GM21447 (cell line): Measurements from ENCODE around the gene BCAP29.
"Not testable (repeated sequence)": the region's sequence is repeated elsewhere in the genome, so short reads cannot be mapped to it uniquely, and the experiment has no call there.

Experiments used
- ATAC-seq: cut with Tn5 transposase; IDR thresholded peaks from one replicate; pipeline ENCODE4 v1.9.1; 2021; ENCODE audit not compliant: unreplicated experiment

The BCAP29 gene

GRCh38 chr7:107615910-107616680 is 36.0 kb downstream of the BCAP29 start:
- no peak for ATAC-seq

GRCh38 chr7:107622429-107622828 is 42.4 kb downstream of the BCAP29 start:
- no peak for ATAC-seq

DNA sequence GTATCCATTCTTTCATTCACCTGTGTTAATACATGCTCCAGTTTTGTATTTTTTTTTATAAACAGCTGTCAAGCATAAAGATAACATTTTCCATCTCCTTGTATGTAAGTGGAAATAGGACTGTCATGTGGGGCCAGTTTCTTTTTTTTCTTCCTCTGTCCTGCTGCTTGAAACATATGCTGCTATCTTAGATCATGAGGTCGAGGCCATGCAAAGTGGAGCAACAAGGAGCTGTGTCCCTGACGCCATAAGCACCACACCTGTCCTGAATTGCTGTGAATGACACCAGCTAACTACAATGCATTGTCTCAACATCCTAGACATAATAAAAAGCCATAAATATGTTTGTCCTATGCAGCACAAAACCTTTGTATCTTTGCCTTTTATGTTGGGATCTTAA is 42.8 kb downstream of the BCAP29 start:
- no peak for ATAC-seq

DNA sequence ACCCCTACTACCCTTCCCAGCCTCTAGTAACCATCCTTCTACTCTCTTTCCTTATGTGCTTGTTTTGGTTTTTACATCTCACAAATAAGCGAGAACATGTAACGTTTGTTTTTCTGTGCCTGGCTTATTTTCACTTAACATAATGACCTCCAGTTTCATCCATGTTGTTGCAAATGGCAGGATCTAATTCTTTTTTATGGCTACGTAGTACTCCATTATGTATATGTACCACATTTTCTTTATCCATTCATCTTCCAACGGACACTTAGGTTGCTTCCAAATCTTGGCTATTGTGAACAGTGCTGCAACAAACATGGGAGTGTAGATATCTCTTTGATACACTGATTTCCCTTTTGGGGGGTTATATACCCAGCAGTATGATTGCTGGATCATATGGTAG is 47.0 kb downstream of the BCAP29 start:
- no peak for ATAC-seq

DNA sequence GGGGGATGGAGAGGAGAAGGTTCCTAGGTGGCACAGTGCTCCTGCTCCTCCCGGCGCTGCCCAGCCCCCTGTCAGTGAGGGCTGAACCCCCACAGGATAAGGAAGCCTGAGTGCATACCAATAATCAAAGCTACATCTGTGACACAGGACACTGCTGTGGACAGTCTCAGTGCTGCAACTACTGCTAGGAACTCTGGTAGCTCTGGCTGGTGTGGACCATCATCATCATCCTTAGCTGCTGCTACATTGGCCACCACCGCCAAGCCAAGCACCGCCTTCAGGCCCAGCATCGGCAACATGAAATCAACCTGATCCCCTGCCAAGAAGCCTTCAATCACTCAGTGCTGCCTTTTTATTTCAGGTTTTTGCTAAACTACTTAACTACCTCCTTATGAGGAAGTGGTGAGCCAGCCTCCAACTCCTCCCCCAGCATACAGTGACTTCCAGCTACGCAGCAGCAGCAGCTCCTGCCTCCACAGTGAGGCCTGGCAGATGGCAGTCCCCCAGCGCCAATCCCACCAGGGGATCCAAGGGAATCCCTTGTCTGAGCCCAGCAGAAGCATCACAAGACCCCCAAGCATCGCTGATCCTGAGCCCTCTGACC is 48.5 kb downstream of the BCAP29 start:
- no peak for ATAC-seq

DNA sequence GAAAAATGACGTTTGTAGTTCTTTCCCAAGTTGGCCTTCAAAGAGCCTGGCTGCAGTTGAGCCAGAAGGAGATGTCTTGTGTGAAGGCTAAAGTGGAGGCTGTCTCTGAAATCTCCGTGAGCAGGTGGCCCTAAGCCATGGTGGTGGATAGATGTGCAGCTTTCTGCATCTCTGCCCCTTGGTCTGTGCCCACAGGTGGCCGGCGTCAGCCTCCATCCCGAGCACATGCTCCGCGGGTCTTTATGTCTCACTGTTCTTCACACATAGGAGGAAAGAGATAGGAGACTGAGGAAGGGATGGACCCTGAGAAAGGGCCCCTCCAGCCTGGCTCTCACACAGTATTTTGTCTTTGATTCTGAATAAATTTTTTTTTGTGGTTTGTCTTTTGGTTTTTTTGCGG is 50.3 kb downstream of the BCAP29 start:
- ATAC-seq, result no peak

DNA sequence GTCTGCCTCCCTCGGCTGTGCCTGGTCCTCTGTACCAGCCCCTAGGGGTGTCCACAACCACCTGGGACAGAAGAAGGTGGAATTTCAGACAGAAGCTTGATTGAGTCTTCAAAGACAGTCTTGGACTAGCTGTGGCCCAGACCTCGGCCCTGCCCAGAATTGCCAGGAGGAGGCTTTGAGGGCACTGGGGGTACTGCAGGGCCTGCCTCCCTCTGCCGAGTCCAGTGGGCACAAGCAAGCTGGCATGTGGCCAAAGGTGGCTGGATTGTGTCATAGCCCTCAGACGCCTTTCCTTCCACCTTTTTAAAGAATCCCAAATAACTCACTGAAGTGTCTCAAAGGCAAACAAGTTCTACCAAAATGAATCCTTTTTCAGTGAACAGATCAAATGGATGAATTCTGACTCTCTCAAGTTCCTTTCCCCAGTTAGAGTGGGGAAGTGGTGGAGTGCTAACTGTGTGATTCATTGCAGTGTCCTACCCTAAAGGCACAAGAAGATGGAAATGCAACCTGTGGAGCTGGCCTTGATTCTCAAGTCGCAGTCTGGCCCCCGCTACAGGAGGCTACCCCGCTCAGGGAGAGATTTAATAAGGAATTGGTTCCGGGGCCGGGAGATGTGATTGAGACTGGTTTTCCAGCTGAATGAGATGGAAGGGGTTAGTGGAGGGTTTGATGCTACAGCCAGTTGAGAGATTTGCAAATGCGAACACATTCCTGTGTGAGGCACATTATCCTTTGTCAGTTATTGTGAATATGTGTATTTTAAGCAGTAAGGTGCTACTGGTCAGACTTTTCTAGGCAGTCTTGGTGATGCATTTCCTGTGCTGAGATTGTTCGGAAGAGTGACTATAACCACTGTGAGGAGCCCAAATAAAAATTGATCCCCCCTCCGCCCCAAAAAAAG is 51.8 kb downstream of the BCAP29 start:
- no peak for ATAC-seq

GRCh38 chr7:107632492-107632865 is 52.4 kb downstream of the BCAP29 start:
- ATAC-seq, result no peak

DNA sequence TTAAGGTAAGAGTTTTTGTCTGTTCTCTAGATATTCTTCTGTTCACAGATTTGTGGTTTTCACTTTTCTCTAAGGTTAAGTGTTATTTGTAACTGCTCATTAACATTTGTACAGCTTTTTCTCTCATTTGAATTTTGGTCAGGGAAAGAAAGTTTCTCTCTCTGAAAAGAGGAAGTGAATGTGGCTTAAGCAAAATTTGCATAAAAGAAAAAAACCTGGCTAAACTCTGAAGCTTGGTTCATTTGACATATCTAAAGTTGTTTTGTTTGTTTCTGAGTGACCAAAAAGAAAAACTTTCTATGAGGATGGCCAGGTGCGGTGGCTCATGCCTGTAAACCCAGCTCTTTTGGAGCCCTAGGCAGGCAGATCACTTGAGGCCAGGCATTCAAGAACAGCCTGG is 58.5 kb downstream of the BCAP29 start:
- peak; percentile 92 for ATAC-seq

DNA sequence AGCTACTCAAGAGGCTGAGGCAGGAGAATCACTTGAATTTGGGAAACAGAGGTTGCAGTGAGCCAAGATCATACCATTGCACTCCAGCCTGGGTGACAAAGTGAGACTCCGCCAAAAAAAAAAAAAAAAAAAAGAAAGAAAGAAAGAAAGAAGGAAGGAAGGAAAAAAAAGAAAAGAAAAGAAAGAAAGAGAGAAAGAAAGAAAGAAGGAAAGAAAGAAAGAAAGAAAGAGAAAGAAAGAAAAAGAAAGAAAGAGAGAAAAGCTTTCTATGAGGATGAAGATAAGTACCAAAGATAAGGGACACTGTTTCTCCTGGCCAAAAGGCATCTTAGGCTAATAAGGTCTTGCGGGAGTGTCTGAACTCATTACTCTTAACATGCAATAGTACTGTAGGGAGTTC is 59.0 kb downstream of the BCAP29 start:
- not testable (repeated sequence) for ATAC-seq

DNA sequence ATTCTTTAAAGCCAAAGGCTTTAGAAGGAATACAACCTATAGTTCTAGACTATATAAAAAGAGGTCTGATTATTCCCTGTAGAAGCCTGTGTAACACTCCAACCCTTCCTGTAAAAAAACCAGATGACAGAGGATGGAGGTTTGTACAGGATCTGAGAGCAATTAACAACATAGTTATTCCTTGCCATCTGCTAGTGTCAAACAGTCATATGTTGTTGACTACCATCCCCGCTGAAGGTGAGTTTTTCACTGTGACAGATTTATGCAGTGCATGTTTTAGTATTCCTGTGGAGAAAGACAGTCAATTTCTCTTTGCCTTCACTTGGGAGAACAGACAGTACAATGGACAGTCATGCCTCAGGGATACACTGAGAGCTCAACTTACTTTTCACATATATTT is 61.6 kb downstream of the BCAP29 start:
- ATAC-seq, result no peak

GRCh38 chr7:107642501-107642900 is 62.5 kb downstream of the BCAP29 start:
- no peak for ATAC-seq

DNA sequence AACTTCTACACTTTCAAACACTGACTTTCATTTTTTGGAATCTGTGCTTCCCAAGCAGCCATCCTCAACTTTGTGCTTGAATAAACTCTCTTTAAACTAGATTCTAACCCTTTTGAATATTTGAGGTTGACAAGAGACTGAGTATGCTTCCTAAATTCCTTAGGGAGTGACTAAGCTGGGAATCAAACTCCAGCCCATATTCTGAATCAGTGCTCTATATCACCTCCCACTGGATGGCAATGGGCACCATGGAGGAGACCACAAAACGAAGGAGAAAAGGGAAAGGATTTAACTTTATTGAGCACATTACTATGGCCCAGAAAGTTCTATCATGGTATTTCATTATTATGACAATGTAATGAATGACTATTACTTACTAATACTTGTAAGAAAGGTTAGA is 63.4 kb downstream of the BCAP29 start:
- ATAC-seq, result no peak

DNA sequence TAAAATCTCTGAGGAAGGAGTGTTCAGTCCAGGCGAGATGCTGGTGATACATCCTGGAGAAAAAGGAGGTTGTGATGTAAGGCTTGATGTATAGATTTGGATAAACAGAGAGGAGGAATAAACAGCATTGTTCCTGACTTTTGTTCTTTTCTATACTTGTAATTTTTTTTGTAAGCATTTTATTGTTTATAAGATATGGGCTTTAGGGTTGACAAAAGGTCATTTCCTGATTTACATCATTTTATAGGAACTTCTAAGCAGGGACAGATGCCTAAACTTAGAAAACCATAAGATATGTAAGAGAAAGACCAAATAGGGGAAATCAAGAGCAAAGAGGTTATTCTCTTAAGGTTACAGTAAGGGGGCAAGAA is 63.9 kb downstream of the BCAP29 start:
- ATAC-seq, result no peak

DNA sequence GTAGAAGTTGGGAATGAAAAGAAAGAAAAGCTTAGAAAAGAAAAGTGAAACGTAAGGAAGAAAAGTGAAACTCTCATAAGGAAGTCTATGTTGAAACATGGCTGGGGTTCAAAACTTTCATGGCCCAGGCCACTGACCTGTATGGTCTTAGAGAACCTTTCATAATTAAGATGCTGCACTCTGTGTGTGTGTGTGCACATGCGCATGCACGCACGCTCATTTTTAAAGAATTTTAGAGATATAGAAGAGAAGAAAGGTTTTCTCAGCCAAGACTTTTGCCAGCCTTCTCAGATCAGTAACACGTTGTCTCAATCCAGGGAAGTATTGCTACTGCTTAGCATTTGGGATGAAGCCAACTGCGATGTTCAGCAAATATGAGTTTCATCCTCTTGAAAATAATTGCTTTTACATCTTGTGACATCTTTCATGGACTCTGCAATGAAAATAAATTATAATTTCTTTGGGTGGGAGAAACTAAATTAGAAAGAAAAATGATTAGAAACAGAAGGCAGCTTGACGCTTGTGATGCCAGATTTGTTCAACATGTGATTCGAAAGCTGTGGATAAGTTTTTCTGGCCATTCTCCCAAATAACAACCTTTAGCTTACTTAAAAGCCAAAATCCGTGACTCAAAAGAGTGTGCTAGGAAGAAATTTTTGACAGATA is 64.4 kb downstream of the BCAP29 start:
- no peak for ATAC-seq

DNA sequence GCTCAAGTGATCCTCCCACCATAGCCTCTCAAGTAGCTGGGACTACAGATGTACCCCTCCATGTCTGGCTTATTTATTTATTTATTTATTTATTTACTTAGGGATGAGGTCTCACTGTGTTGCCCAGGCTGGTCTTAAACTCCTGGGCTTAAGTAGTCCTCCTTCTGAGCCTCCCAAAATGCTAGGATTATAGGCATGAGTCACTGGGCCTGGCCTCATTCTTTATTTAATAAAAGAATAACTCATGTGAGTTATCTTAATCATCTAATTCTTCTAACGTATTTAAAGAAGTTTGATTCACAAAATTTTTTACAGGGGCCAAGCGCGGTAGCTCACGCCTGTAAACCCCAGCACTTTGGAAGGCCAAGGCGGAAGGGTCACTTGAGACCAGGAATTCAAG is 72.6 kb downstream of the BCAP29 start:
- no peak for ATAC-seq

DNA sequence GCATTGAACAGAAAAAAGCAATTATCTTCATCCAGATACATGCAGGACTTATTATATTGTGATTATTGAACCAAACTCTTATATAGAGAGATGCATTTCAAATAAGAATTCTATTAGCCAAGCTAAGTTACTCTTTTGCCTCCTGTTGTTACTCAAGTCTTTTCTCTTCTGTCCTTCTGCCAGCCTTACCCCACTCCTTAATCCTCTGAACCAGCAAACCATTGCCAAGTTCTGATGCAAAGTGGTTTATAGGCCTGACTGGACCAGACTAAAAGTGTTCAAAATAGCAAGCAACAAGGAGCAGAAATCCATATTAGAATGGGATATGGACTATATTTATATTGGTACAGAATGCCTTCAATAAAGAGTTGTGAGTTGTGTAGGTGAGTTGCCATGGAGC is 78.4 kb downstream of the BCAP29 start:
- ATAC-seq, result no peak

- peak; percentile 45 for ATAC-seq
These were observed 79.6 kb downstream of the BCAP29 start for GRCh38 chr7:107659666-107660065.

DNA sequence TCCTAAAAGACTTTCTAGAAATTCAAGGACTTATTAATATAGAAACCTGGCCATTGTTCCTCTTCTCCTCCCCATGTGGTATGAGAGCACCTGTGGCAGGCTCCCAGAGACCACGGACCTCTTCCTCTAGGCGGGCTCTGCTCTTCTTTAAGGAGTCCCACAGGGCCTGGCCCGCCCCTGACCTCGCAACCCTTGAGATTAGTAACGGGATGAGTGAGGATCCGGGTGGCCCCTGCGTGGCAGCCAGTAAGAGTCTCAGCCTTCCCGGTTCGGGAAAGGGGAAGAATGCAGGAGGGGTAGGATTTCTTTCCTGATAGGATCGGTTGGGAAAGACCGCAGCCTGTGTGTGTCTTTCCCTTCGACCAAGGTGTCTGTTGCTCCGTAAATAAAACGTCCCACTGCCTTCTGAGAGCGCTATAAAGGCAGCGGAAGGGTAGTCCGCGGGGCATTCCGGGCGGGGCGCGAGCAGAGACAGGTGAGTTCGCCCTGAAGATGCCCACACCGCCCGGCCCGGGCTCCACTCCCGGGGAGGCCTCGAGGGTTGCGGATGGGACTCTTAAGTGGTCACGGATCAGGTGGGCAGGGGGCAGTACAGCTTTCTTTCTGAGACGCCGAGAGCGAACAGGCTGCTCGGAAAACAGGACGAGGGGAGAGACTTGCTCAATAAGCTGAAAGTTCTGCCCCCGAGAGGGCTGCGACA is 80.5 kb downstream of the BCAP29 start, which contains the start of gene SLC26A4:
Gene SLC26A4 (plus strand): TSS at position 448 of the 700 bp plus-strand sequence. CDS start 814 bp downstream, outside the sequence.
- peak; percentile 66 for ATAC-seq

GRCh38 chr7:107661081-107661864 is 81.2 kb downstream of the BCAP29 start:
- ATAC-seq, result no peak
